ENCODE measurements around the gene LHFPL3. TPM values are rescaled to one million over a fixed set of nuclear protein-coding genes. Genes with fewer than 3 reads are reported as not detected.

The LHFPL3 gene
- total and polyA plus RNA-seq, 2 donors (not counting 3 experiments of a cell fraction or from before 2014, with no cell fraction given): not detected

- Histone ChIP-seq H3K27ac (ENCODE audit: insufficient read depth, low read depth, low read length) (no peak overlapping the region), H3K9me1 (replicated peaks; ENCODE audit: control insufficient read depth, extremely low read depth, insufficient read depth, low read length) (no peaks in the 10 kb centered on the region), H3K4me1 (ENCODE audit: control insufficient read depth, extremely low read depth, insufficient read depth, low read length) (no peaks in the 10 kb centered on the region), H3K4me2 (ENCODE audit: insufficient read depth, low read length) (no peak overlapping the region), H3K9ac (replicated peaks; ENCODE audit: extremely low read depth, insufficient read depth, low read length) (no peak overlapping the region), H3K4me3 (replicated peaks in 1 of 3; ENCODE audit: insufficient read depth in 1 of 3, low read depth in 1 of 3, low read length in 3 of 3) (no peak overlapping the region), H4K20me1 (replicated peaks; ENCODE audit: control insufficient read depth, extremely low read depth, insufficient read depth, low read length) (no peaks in the 10 kb centered on the region), H3K79me2 (ENCODE audit: control insufficient read depth, insufficient read depth, low read length) (no peaks in the 10 kb centered on the region), H3K27me3 (ENCODE audit: control insufficient read depth in 2 of 2, insufficient read depth in 2 of 2, low read length in 2 of 2) (peaks cover 0 to 8% of the 10 kb centered on the region in 2 experiments), H2AFZ (ENCODE audit: low read depth, low read length) (no peak overlapping the region), H3K36me3 (ENCODE audit: control insufficient read depth in 2 of 2, extremely low read depth in 1 of 2, insufficient read depth in 2 of 2, low read length in 2 of 2) (no peaks in the 10 kb centered on the region), H3K9me3 (replicated peaks; ENCODE audit: control insufficient read depth, insufficient read depth, low read length) (no peaks in the 10 kb centered on the region)
- POLR2A ChIA-PET: no interaction called here
- dilution Hi-C loops (cut with MboI; ENCODE audit: extremely low pct_ligation_motif_present, low sequenced_read_pairs): no loop called here
- CTCF ChIA-PET: interaction anchor here (1.0 to 6.9 kb wide), 3 partner anchors 29 to 683 kb away, joined by 3 to 228 read pairs (median 6); no protein-coding TSS in a partner anchor
- no peak for FAIRE-seq
- TF ChIP-seq MAX (IDR thresholded peaks at IDR 0.05; ENCODE audit: insufficient read depth, insufficient read length): no peak
- TF ChIP-seq EZH2 (IDR thresholded peaks at IDR 0.05; ENCODE audit: borderline replicate concordance, low read depth, low read length, severe bottlenecking): no peak
- TF ChIP-seq GATA2 (IDR thresholded peaks at IDR 0.05; ENCODE audit: insufficient read depth, insufficient read length, low read depth, low read length): no peak
- no peak for TF ChIP-seq JUN (IDR thresholded peaks at IDR 0.05; ENCODE audit: borderline replicate concordance, insufficient read depth, insufficient read length, low read depth)
- no peak for TF ChIP-seq MYC (IDR thresholded peaks at IDR 0.05; ENCODE audit: low read depth, low read length)
- no peak for TF ChIP-seq FOS (IDR thresholded peaks at IDR 0.05; ENCODE audit: borderline replicate concordance, insufficient read depth, low read length)
- no peak for TF ChIP-seq POLR2A (IDR thresholded peaks at IDR 0.05; ENCODE audit: low read depth, low read length)
- TF ChIP-seq CTCF (IDR thresholded peaks at IDR 0.05; ENCODE audit: extremely low read depth in 1 of 2, insufficient read depth in 1 of 2, low read depth in 1 of 2, low read length in 2 of 2): no peak
- TF ChIP-seq POLR2AphosphoS5 (IDR thresholded peaks at IDR 0.05; ENCODE audit: insufficient read depth, low read depth, low read length): no peak
- intact Hi-C loops (cut with micrococcal nuclease): loop anchor here (10.0 kb wide), 2 partner anchors 1390 to 1620 kb away; partner anchors contain the start of gene PMPCB
- BruUV-seq (replicated peaks): no TSS peak
- no peak for DNase-seq (ENCODE audit: low read depth, low spot score)
Observed at GRCh38 chr7:104914421-104914820, 586.0 kb downstream of the LHFPL3 start.

Measured in endothelial cell of umbilical vein (primary cell).